Gastroesophageal sphincter (tissue), 3 donors: ENCODE results near the gene CEBPE.

Source experiments
- CTCF ChIP-seq, 4 experiments: fragments of 200-600 bp in 2 of 4; fragments of 450-650 bp in 2 of 4; sonication (generic) in 1 of 4; IDR thresholded peaks; one replicate each; pipeline ENCODE4 v1.5.1; 2017 to 2019; ENCODE audit warnings: antibody characterized with exemption in 4 of 4, mild to moderate bottlenecking in 2 of 4, moderate library complexity in 2 of 4
- EP300 ChIP-seq: sonication (generic); formaldehyde crosslinking; IDR thresholded peaks from one replicate; pipeline ENCODE4 v1.6.1; 2017; ENCODE audit warnings: antibody characterized with exemption, mild to moderate bottlenecking
- POLR2A ChIP-seq, 2 donors: fragments of 450-650 bp; IDR thresholded peaks; one replicate each; pipeline ENCODE4 v1.6.1; 2017; ENCODE audit warnings: antibody characterized with exemption in 2 of 2, mild to moderate bottlenecking in 2 of 2, moderate library complexity in 1 of 2
- POLR2AphosphoS5 ChIP-seq: sonication (generic); formaldehyde crosslinking; IDR thresholded peaks from one replicate; pipeline ENCODE4 v1.6.1; 2017; ENCODE audit warnings: antibody characterized with exemption

DNA sequence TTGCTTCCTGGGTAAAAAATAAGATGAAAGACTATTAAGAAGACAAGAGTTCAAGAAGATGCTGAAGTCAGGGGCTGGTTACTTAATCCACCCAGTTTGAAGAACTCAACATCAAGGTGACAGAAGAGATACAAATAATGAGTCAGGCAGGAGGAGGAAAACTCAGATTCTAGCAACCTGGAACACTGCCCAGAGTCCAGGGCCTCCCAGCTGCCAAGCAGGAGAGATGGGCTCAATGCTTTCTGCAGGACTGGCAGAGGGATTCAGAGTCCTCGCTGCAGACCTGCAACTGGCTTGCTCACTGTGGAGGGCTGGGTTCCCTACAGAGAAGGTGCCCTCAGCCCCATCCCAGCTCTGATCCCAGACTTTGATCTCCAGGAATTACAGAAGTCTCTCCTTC lies 28.6 kb upstream of the CEBPE start:
- TF ChIP-seq POLR2AphosphoS5 (peak; percentile 38), POLR2A (IDR thresholded peaks at IDR 0.05) (no peak), CTCF (IDR thresholded peaks at IDR 0.05) (no peak), EP300 (no peak)
